Ovary (tissue), 9 donors: ENCODE data around the gene LMX1A. TPM values are rescaled to one million over a fixed set of nuclear protein-coding genes. Genes with fewer than 3 reads are reported as not detected.

Source experiments
- DNase-seq, 5 donors: peaks; one replicate each; pipeline ENCODE4 v3.0.0-alpha.2; 2019 to 2020
- H3K27ac ChIP-seq, 2 donors: fragments of 200-600 bp; one replicate each; pipeline versions ENCODE4 v1.5.1 to v1.8.0; 2019 to 2022
- H3K27me3 ChIP-seq: fragments of 200-600 bp; one replicate; pipeline ENCODE4 v1.8.0; 2022
- H3K36me3 ChIP-seq: fragments of 200-600 bp; sonication (generic); one replicate; pipeline ENCODE4 v1.5.1; 2019
- H3K4me1 ChIP-seq: one replicate; pipeline ENCODE4 v1.8.1; 2013; ENCODE audit warnings: mild to moderate bottlenecking, moderate library complexity; ENCODE audit not compliant: insufficient read depth
- H3K4me3 ChIP-seq: fragments of 200-600 bp; sonication (generic); one replicate; pipeline ENCODE4 v1.5.1; 2017
- H3K9me3 ChIP-seq, 2 donors: fragments of 200-600 bp in 1 of 2; sonication (generic) in 1 of 2; one replicate each; pipeline versions ENCODE4 v1.5.1 to v1.8.1; 2013 to 2019; ENCODE audit warnings: mild to moderate bottlenecking in 1 of 2, moderate library complexity in 1 of 2
- EP300 ChIP-seq: sonication (generic); formaldehyde crosslinking; IDR thresholded peaks from one replicate; pipeline ENCODE4 v1.6.1; 2017; ENCODE audit warnings: antibody characterized with exemption
- POLR2A ChIP-seq: fragments of 450-650 bp; IDR thresholded peaks from one replicate; pipeline ENCODE4 v1.6.1; 2017; ENCODE audit warnings: antibody characterized with exemption, mild to moderate bottlenecking, moderate library complexity
- WGBS, 3 donors: extraction: QIAGEN DNeasy Blood & Tissue Kit in 1 of 3; methylation state at CpG; one replicate each; pipeline versions ENCODE4 v1.1.5 to v1.1.7; 2013 to 2017; 5-methylcytosine and 5-hydroxymethylcytosine counted together
- intact Hi-C, 4 donors: fragments of 100-400 bp; cut with DNase I; formaldehyde crosslinking; loops; one replicate each; pipeline versions ENCODE4 v1.11.0 to v1.15.1; 2022 to 2023
- polyA plus RNA-seq, 2 donors: library from polyadenylated mRNA; stranded (reverse); fragments of 200-250 nt in 1 of 2; fragments of 350-450 nt in 1 of 2; fragmentation: Illumina TruSeq in 1 of 2; extraction: RNeasy Lipid Tissue Mini Kit (QIAGEN cat#74804) in 1 of 2; gene quantifications; one replicate each; pipeline ENCODE4 v1.2.3, GENCODE V29; 2013 to 2014
- total RNA-seq, 7 donors: library from RNA; depleted of rRNA in 2 of 7; stranded (reverse); fragments of >200 nt in 2 of 7; fragmentation: NEBNext Ultra II Directional in 3 of 7; extraction: Animal tissue kit (Norgen Biotek cat#: 25700) in 3 of 7; gene quantifications; one replicate each; pipeline versions ENCODE4 v1.1.0 to v1.2.4, GENCODE V29; 2016 to 2023
- TF ChIP-seq, protein P1 (sequence below), 3 donors: fragments of 450-650 bp in 2 of 3; fragments of 200-600 bp in 1 of 3; IDR thresholded peaks; one replicate each; pipeline versions ENCODE4 v1.5.1 to v1.8.0; 2016 to 2022; ENCODE audit warnings: antibody characterized with exemption in 3 of 3, mild to moderate bottlenecking in 1 of 3
- donor health status: DM: no; HTN: no; CAD: no; lungs with moderate emphysema.
- donor health status: DM: no; HTN: no; CAD: no.
- donor health status: Bipolar disorder and iron deficiency.
- donor health status: DM: yes; HTN: yes; CAD: no.
- donor health status: DM: no; HTN: no; CAD: no.
- donor health status: DM: yes; HTN: yes; CAD: no.

Gene LMX1A
- total and polyA plus RNA-seq, 9 donors, result 0.15 TPM; not detected in 8

DNA sequence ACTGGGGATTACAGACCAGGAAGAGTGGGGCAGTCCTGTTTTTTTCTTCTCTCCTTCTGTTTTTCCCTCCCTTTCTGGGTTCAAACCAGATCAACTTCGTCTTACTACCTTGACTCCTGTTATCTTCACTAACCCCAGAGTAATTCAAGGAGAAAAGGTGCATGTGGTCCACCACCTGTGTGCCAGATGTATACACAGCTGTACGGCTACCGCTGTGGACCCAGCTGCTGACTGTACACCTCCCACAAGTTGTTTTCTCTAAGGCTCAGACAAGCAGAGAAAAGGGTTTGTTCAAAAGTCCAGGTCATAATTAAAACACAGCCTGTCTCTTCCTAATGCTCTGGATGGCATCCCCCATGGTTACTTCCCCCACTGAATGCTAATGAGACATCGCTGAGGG, 102.1 kb downstream of the LMX1A start:
- WGBS, 3 donors, result 10 to 24% (median 12%) methylated on average over 4 of the region's 4 CpGs
- Histone ChIP-seq H3K4me3 (no peak overlapping the region), H3K9me3 (no peaks in the 10 kb centered on the region), H3K27me3 (no peaks in the 10 kb centered on the region), H3K4me1 (no peaks in the 10 kb centered on the region), H3K27ac (no peak overlapping the region), H3K36me3 (no peaks in the 10 kb centered on the region)
- no peak for TF ChIP-seq POLR2A
- TF ChIP-seq, protein P1, sequence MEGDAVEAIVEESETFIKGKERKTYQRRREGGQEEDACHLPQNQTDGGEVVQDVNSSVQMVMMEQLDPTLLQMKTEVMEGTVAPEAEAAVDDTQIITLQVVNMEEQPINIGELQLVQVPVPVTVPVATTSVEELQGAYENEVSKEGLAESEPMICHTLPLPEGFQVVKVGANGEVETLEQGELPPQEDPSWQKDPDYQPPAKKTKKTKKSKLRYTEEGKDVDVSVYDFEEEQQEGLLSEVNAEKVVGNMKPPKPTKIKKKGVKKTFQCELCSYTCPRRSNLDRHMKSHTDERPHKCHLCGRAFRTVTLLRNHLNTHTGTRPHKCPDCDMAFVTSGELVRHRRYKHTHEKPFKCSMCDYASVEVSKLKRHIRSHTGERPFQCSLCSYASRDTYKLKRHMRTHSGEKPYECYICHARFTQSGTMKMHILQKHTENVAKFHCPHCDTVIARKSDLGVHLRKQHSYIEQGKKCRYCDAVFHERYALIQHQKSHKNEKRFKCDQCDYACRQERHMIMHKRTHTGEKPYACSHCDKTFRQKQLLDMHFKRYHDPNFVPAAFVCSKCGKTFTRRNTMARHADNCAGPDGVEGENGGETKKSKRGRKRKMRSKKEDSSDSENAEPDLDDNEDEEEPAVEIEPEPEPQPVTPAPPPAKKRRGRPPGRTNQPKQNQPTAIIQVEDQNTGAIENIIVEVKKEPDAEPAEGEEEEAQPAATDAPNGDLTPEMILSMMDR (IDR thresholded peaks at IDR 0.05), result no peak
- no peak for TF ChIP-seq EP300
- no peak for DNase-seq
- intact Hi-C loops, result no loop called here

DNA sequence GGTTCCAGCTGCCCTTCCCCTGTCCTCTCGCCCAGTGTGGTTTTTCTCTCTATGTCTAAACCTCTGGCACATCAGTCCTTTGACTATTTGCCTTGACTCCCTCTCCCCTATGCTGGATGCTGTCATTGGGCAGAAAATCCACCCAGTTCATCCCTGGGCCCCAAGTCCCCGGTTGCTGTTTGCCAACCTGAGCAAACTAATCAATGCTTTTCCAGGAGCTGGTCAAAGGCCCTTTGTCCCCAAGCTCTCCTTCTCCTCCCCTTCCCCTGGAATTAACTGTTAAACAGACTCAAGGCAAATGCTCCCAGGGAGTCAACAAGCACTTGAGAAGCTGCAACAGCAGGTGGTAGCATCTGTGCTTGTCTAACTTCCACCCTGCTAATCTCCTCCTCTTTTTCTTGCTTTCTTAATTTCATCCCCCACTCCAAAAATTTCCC, 102.7 kb downstream of the LMX1A start:
- H3K27me3 ChIP-seq, result no peaks in the 10 kb centered on the region
- no peak overlapping the region for H3K27ac ChIP-seq
- no peak for DNase-seq
- H3K4me3 ChIP-seq, result no peak overlapping the region
- no peaks in the 10 kb centered on the region for H3K4me1 ChIP-seq
- WGBS, 3 donors, result 39 to 70% (median 56%) methylated on average over 2 of the region's 2 CpGs
- intact Hi-C loops, result no loop called here
- no peaks in the 10 kb centered on the region for H3K9me3 ChIP-seq
- H3K36me3 ChIP-seq, result no peaks in the 10 kb centered on the region
- no peak for TF ChIP-seq EP300
- TF ChIP-seq, protein P1 (IDR thresholded peaks at IDR 0.05), result no peak
- no peak for TF ChIP-seq POLR2A

DNA sequence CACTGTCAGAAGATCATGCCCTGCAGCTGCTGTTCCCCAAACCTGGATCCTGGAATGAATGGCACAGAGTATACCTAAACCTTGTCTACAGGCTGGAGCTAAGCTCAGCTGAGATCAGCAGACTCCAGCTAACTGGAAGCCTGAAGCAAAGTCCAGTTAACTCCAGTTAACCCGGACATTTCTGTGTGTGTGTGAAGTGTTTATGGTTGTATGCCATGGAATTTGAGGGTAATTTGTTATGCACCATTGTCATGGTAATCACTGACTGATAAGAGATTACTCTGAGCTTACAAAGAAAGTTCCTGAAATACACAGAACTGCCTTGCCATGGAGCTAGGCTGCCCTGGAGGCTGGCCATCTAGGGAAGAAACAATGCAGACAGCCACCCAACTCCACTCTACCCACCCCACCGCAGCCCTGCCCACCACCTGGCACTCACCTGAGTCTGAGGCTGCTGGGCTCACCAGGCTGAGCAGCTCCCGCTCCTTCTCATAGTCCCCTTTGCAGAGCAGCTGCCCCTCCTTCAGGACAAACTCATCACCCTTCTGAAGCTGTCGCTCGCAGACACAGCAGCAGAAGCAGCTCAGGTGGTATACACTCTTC, 107.4 kb downstream of the LMX1A start:
- 82 to 87% (median 87%) methylated on average over 5 of the region's 5 CpGs for WGBS, 3 donors
- Histone ChIP-seq H3K36me3 (no peaks in the 10 kb centered on the region), H3K4me1 (no peaks in the 10 kb centered on the region), H3K9me3 (no peaks in the 10 kb centered on the region), H3K4me3 (no peak overlapping the region), H3K27me3 (no peaks in the 10 kb centered on the region), H3K27ac (no peak overlapping the region)
- no peak for DNase-seq
- no peak for TF ChIP-seq POLR2A
- TF ChIP-seq, protein P1 (IDR thresholded peaks at IDR 0.05), result no peak
- no peak for TF ChIP-seq EP300
- intact Hi-C loops, result loop anchor here in 1 of 4 donors (2.0 kb wide), 1 partner anchor 50 kb away; no protein-coding TSS in a partner anchor

DNA sequence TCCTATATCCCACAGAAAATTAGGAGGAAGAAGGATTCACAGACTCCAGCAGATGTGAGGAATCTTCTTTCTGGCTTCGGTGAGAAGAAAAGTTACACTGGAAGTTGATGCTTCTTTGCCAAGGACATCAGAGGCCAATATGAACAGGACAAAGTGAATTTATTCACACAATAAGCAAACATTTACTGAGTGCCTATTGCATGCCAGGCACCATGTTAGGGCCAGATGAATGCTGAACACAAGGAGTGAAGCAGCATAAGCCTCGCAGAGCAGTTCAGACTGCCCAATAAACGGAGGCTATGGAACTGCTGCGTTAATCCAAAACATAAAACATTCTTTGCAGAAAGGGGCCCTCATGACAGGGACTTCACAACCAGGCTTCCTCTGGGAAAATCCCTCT, 114.6 kb downstream of the LMX1A start:
- 42 to 55% (median 54%) methylated on average over 4 of the region's 4 CpGs for WGBS, 3 donors
- TF ChIP-seq POLR2A (no peak), EP300 (no peak)
- TF ChIP-seq, protein P1 (IDR thresholded peaks at IDR 0.05), result no peak

More for the DNA sequence above, 114.6 kb downstream of the LMX1A start:
- intact Hi-C loops, result no loop called here
- no peak for DNase-seq
- H3K9me3 ChIP-seq, result no peaks in the 10 kb centered on the region
- H3K4me1 ChIP-seq, result no peaks in the 10 kb centered on the region
- H3K36me3 ChIP-seq, result no peaks in the 10 kb centered on the region
- H3K27me3 ChIP-seq, result no peaks in the 10 kb centered on the region
- no peak overlapping the region for H3K4me3 ChIP-seq
- no peak overlapping the region for H3K27ac ChIP-seq
